ENCODE data around the gene TGFBI.
A peak's percentile ranks its signal among the peaks of the same experiment; 100 is the strongest.

TGFBI gene

GRCh38 chr5:135991429-135991828, 37.4 kb upstream of the TGFBI start:
- no peak overlapping the region for H3K27ac ChIP-seq (ENCODE audit: low read depth, low read length, severe bottlenecking)
- no peak overlapping the region for H3K4me3 ChIP-seq (ENCODE audit: extremely low read depth, insufficient read depth, low read length, poor library complexity, severe bottlenecking)
- peaks cover 20% of the 10 kb centered on the region for H3K4me1 ChIP-seq (ENCODE audit: control insufficient read depth, insufficient read depth, low read length, poor library complexity, severe bottlenecking)
- 96% methylated on average over 6 of the region's 6 CpGs for WGBS, 2 experiments (ENCODE audit: insufficient coverage in 2 of 2)
- no peaks in the 10 kb centered on the region for H3K36me3 ChIP-seq (ENCODE audit: control insufficient read depth, insufficient read depth, low read length)
- H3K9me3 ChIP-seq (ENCODE audit: control insufficient read depth, low read length) = peaks cover 5% of the 10 kb centered on the region

- WGBS, 2 experiments (ENCODE audit: insufficient coverage in 2 of 2) = 94 to 98% methylated on average over 4 to 6 of the region's 6 CpGs
- Histone ChIP-seq H3K4me3 (ENCODE audit: extremely low read depth, insufficient read depth, low read length, poor library complexity, severe bottlenecking) (no peak overlapping the region), H3K36me3 (ENCODE audit: control insufficient read depth, insufficient read depth, low read length) (no peaks in the 10 kb centered on the region), H3K4me1 (ENCODE audit: control insufficient read depth, insufficient read depth, low read length, poor library complexity, severe bottlenecking) (peaks cover 25% of the 10 kb centered on the region), H3K27ac (ENCODE audit: low read depth, low read length, severe bottlenecking) (peak overlapping the region; percentile 85), H3K9me3 (ENCODE audit: control insufficient read depth, low read length) (peaks cover 5% of the 10 kb centered on the region)
Observed at GRCh38 chr5:135993335-135993879, 35.4 kb upstream of the TGFBI start.

- 86 to 93% methylated on average over 1 to 2 of the region's 6 CpGs for WGBS, 2 experiments (ENCODE audit: insufficient coverage in 2 of 2)
- Histone ChIP-seq H3K36me3 (ENCODE audit: control insufficient read depth, insufficient read depth, low read length) (no peaks in the 10 kb centered on the region), H3K9me3 (ENCODE audit: control insufficient read depth, low read length) (peaks cover 5% of the 10 kb centered on the region), H3K4me3 (ENCODE audit: extremely low read depth, insufficient read depth, low read length, poor library complexity, severe bottlenecking) (no peak overlapping the region), H3K27ac (ENCODE audit: low read depth, low read length, severe bottlenecking) (peak overlapping the region; percentile 85), H3K4me1 (ENCODE audit: control insufficient read depth, insufficient read depth, low read length, poor library complexity, severe bottlenecking) (peaks cover 31% of the 10 kb centered on the region)
Observed at GRCh38 chr5:135993880-135994636, 34.7 kb upstream of the TGFBI start.

- Histone ChIP-seq H3K4me3 (ENCODE audit: extremely low read depth, insufficient read depth, low read length, poor library complexity, severe bottlenecking) (no peak overlapping the region), H3K36me3 (ENCODE audit: control insufficient read depth, insufficient read depth, low read length) (no peaks in the 10 kb centered on the region), H3K4me1 (ENCODE audit: control insufficient read depth, insufficient read depth, low read length, poor library complexity, severe bottlenecking) (peaks cover 38% of the 10 kb centered on the region), H3K27ac (ENCODE audit: low read depth, low read length, severe bottlenecking) (no peak overlapping the region), H3K9me3 (ENCODE audit: control insufficient read depth, low read length) (peaks cover 5% of the 10 kb centered on the region)
- WGBS, 2 experiments (ENCODE audit: insufficient coverage in 2 of 2) = 63 to 100% methylated on average over 1 of the region's 3 CpGs
Observed at GRCh38 chr5:135995976-135996375, 32.8 kb upstream of the TGFBI start.

- Histone ChIP-seq H3K9me3 (ENCODE audit: control insufficient read depth, low read length) (peaks cover 5% of the 10 kb centered on the region), H3K4me3 (ENCODE audit: extremely low read depth, insufficient read depth, low read length, poor library complexity, severe bottlenecking) (no peak overlapping the region), H3K27ac (ENCODE audit: low read depth, low read length, severe bottlenecking) (no peak overlapping the region), H3K36me3 (ENCODE audit: control insufficient read depth, insufficient read depth, low read length) (no peaks in the 10 kb centered on the region), H3K4me1 (ENCODE audit: control insufficient read depth, insufficient read depth, low read length, poor library complexity, severe bottlenecking) (peaks cover 38% of the 10 kb centered on the region)
- WGBS, 2 experiments (ENCODE audit: insufficient coverage in 2 of 2) = 100% methylated on average over 1 of the region's 2 CpGs
Observed at GRCh38 chr5:135996611-135997010, 32.2 kb upstream of the TGFBI start.

- WGBS, 2 experiments (ENCODE audit: insufficient coverage in 2 of 2) = 81% methylated on average over 6 to 7 of the region's 8 CpGs
- H3K4me1 ChIP-seq (ENCODE audit: control insufficient read depth, insufficient read depth, low read length, poor library complexity, severe bottlenecking) = peaks cover 37% of the 10 kb centered on the region
Observed at GRCh38 chr5:135997673-135998335, 31.0 kb upstream of the TGFBI start.

GRCh38 chr5:135998889-135999288, 29.9 kb upstream of the TGFBI start:
- H3K9me3 ChIP-seq (ENCODE audit: control insufficient read depth, low read length) = peaks cover 5% of the 10 kb centered on the region
- no peak overlapping the region for H3K4me3 ChIP-seq (ENCODE audit: extremely low read depth, insufficient read depth, low read length, poor library complexity, severe bottlenecking)
- H3K36me3 ChIP-seq (ENCODE audit: control insufficient read depth, insufficient read depth, low read length) = no peaks in the 10 kb centered on the region
- H3K27ac ChIP-seq (ENCODE audit: low read depth, low read length, severe bottlenecking) = peak overlapping the region; percentile 20
- WGBS, 2 experiments (ENCODE audit: insufficient coverage in 2 of 2) = 76 to 78% methylated on average over 5 of the region's 6 CpGs
- H3K4me1 ChIP-seq (ENCODE audit: control insufficient read depth, insufficient read depth, low read length, poor library complexity, severe bottlenecking) = peaks cover 27% of the 10 kb centered on the region

More at GRCh38 chr5:135997673-135998335, 31.0 kb upstream of the TGFBI start:
- Histone ChIP-seq H3K27ac (ENCODE audit: low read depth, low read length, severe bottlenecking) (no peak overlapping the region), H3K4me3 (ENCODE audit: extremely low read depth, insufficient read depth, low read length, poor library complexity, severe bottlenecking) (no peak overlapping the region), H3K9me3 (ENCODE audit: control insufficient read depth, low read length) (peaks cover 5% of the 10 kb centered on the region), H3K36me3 (ENCODE audit: control insufficient read depth, insufficient read depth, low read length) (no peaks in the 10 kb centered on the region)

GRCh38 chr5:135999406-136000139, 29.2 kb upstream of the TGFBI start:
- H3K4me3 ChIP-seq (ENCODE audit: extremely low read depth, insufficient read depth, low read length, poor library complexity, severe bottlenecking) = no peak overlapping the region
- H3K27ac ChIP-seq (ENCODE audit: low read depth, low read length, severe bottlenecking) = peak overlapping the region; percentile 71
- peaks cover 27% of the 10 kb centered on the region for H3K4me1 ChIP-seq (ENCODE audit: control insufficient read depth, insufficient read depth, low read length, poor library complexity, severe bottlenecking)
- 52 to 86% methylated on average over 5 of the region's 8 CpGs for WGBS, 2 experiments (ENCODE audit: insufficient coverage in 2 of 2)
- peaks cover 5% of the 10 kb centered on the region for H3K9me3 ChIP-seq (ENCODE audit: control insufficient read depth, low read length)
- H3K36me3 ChIP-seq (ENCODE audit: control insufficient read depth, insufficient read depth, low read length) = no peaks in the 10 kb centered on the region

GRCh38 chr5:136000147-136000546, 28.6 kb upstream of the TGFBI start:
- 87 to 100% methylated on average over 1 to 2 of the region's 2 CpGs for WGBS, 2 experiments (ENCODE audit: insufficient coverage in 2 of 2)
- Histone ChIP-seq H3K9me3 (ENCODE audit: control insufficient read depth, low read length) (peaks cover 5% of the 10 kb centered on the region), H3K4me1 (ENCODE audit: control insufficient read depth, insufficient read depth, low read length, poor library complexity, severe bottlenecking) (peaks cover 27% of the 10 kb centered on the region), H3K27ac (ENCODE audit: low read depth, low read length, severe bottlenecking) (peak overlapping the region; percentile 71), H3K4me3 (ENCODE audit: extremely low read depth, insufficient read depth, low read length, poor library complexity, severe bottlenecking) (no peak overlapping the region), H3K36me3 (ENCODE audit: control insufficient read depth, insufficient read depth, low read length) (no peaks in the 10 kb centered on the region)

- Histone ChIP-seq H3K4me3 (ENCODE audit: extremely low read depth, insufficient read depth, low read length, poor library complexity, severe bottlenecking) (no peak overlapping the region), H3K36me3 (ENCODE audit: control insufficient read depth, insufficient read depth, low read length) (no peaks in the 10 kb centered on the region), H3K4me1 (ENCODE audit: control insufficient read depth, insufficient read depth, low read length, poor library complexity, severe bottlenecking) (peaks cover 26% of the 10 kb centered on the region), H3K27ac (ENCODE audit: low read depth, low read length, severe bottlenecking) (no peak overlapping the region), H3K9me3 (ENCODE audit: control insufficient read depth, low read length) (peaks cover 1% of the 10 kb centered on the region)
- WGBS, 2 experiments (ENCODE audit: insufficient coverage in 2 of 2) = 90 to 100% methylated on average over 1 to 2 of the region's 3 CpGs
Observed at GRCh38 chr5:136000932-136001331, 27.9 kb upstream of the TGFBI start.
